M059J (cell line): ENCODE results near the gene SLC39A10. TPM values are rescaled to one million over a fixed set of nuclear protein-coding genes. Genes with fewer than 3 reads are reported as not detected.
"Not testable (repeated sequence)": the region's sequence is repeated elsewhere in the genome, so short reads cannot be mapped to it uniquely, and the experiment has no call there.

Experiments used
- DNase-seq: peaks from one replicate; pipeline ENCODE4 v3.0.0-alpha.2; 2012; ENCODE audit warnings: low read depth
- total RNA-seq: library from RNA; depleted of rRNA; stranded (reverse); fragments of >200 nt; shearing (Covaris generic); gene quantifications from 2 replicates; pipeline ENCODE4 v1.2.3, GENCODE V29; 2014

The SLC39A10 gene
- total RNA-seq, 1 experiment from 2014 or later = 18.3 TPM

DNA sequence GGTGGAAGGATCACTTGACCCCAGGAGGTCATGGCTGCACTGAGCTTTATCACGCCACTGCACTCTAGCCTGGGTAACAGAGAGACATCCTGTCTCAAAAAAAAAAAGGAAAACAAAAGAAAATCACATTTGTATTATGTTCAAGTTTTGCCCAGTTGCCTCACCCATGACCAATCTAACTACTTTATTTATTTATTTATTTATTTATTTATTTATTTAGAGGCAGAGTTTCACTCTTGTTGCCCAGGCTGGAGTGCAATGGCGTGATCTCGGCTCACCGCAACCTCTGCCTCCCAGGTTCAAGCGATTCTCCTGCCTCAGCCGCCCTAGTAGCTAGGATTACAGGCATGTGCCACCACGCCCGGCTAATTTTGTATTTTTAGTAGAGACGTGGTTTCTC, 12.3 kb upstream of the SLC39A10 start:
- DNase-seq = not testable (repeated sequence)

DNA sequence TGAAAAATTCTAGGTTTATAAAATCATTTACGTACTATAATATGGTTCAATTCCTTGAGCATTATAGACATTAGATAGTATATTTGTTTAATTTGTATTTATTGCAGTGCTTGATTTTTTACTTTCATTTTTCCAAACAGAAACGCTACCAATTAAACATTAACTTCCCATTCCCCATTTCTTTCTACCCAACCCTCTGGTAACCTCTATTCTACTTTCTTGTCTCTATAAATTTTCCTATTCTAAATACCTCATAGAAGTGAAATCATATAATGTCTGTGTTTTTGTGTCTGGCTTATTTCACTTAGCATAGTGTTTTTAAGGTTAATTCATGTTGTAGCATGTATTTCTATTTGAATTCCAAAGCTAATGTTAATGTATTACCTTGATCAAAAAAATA, 11.6 kb upstream of the SLC39A10 start:
- DNase-seq = no peak

DNA sequence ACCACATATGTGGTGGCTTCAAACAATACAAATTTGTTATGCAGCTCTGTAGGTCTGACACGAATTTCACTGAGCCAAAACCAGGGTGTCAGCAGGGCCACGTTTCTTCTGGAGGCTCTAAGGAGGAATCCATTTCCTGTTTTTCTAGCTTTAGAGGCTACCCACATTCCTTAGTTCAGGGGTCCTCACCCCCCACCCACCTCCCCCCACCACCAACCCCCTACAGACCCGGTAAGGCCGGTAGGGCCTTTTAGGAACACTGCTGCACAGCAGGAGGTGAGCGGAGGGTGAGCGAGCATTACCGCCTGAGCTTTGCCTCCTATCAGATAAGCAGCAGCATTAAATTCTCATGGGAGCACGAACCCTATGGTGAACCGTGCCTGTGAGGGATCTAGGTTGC, 10.6 kb upstream of the SLC39A10 start:
- DNase-seq = no peak

DNA sequence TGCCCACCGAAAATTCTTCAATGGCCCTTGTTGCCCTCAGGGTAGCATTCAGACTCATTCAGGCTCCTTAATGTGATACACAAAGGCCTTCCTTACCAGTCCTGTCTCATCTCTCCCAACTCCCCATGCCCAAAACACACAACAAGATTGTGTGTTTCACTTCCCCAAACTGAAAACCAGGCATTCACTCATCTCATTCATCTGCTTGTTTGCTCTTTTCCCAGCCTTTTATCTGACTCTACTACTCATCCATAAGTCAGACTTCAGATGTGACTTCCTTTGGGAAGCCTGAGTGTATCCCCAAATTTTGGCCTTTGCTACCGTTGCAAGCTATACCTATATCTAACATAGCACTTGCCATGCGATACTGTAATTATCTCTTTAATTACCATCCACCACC, 9.7 kb upstream of the SLC39A10 start:
- no peak for DNase-seq

GRCh38 chr2:195648370-195648769, 8.7 kb upstream of the SLC39A10 start:
- not testable (repeated sequence) for DNase-seq

GRCh38 chr2:195648787-195649186, 8.2 kb upstream of the SLC39A10 start:
- DNase-seq = no peak

GRCh38 chr2:195649629-195650190, 7.3 kb upstream of the SLC39A10 start:
- no peak for DNase-seq

- DNase-seq = no peak
Observed at GRCh38 chr2:195651046-195651445, 6.0 kb upstream of the SLC39A10 start.

GRCh38 chr2:195652911-195653310, 4.1 kb upstream of the SLC39A10 start:
- no peak for DNase-seq

DNA sequence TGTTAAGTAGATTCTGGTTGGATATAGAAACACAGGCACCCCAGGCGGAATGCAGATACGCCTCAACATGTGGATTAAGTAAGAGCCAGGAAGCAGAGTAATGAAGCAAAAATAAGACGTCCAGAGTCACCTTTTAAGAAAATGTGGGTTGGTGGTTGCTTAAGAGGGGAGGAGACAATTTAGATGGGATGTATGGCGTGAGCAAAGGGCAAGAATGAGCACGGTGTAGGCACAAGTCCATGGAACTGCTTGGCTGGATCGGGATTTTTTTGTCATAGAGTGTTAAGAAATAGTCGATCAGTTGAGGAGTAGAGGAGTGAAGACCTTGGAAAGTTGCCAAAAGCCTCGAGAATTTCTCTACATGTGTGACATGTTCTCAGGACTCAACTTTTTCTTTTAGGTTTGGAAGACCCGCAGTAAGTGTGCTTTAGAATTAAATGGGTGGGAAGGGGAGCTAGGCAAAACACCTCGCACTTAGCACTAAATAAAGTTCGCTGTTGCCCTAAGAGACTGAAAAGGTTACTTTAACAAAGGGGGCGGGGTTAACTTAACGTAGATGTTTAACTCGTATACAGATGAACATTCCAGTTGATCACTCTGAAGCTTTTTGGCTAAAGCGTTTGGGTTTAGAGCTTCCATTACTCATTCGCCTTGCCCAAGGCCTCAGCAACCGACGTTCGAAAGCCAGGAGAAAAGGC, 716 bp upstream of the SLC39A10 start:
- DNase-seq = no peak

- DNase-seq = peak; percentile 63
Observed at GRCh38 chr2:195657634-195658540, 861 bp downstream of the SLC39A10 start.

GRCh38 chr2:195658541-195658890, 1.5 kb downstream of the SLC39A10 start:
- DNase-seq = peak; percentile 83

DNA sequence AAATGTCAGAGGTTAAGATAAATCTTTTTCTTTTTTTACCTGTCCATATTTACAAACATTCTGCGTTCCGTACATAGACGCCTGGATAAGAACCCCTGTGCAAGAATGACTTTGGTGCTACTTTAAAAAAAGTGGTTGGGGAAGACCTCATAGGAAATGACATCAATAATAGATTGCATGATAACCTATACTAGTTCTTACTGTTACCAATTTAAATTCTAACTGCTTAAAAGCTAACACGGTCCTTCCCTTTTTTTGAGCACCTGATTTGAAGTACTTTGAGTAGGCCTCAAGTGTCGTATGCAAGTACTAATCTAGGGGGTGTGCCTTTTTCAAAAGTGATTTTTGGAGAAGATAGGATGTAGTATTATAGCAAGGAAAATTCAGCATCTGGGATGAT, 2.1 kb downstream of the SLC39A10 start:
- no peak for DNase-seq

DNA sequence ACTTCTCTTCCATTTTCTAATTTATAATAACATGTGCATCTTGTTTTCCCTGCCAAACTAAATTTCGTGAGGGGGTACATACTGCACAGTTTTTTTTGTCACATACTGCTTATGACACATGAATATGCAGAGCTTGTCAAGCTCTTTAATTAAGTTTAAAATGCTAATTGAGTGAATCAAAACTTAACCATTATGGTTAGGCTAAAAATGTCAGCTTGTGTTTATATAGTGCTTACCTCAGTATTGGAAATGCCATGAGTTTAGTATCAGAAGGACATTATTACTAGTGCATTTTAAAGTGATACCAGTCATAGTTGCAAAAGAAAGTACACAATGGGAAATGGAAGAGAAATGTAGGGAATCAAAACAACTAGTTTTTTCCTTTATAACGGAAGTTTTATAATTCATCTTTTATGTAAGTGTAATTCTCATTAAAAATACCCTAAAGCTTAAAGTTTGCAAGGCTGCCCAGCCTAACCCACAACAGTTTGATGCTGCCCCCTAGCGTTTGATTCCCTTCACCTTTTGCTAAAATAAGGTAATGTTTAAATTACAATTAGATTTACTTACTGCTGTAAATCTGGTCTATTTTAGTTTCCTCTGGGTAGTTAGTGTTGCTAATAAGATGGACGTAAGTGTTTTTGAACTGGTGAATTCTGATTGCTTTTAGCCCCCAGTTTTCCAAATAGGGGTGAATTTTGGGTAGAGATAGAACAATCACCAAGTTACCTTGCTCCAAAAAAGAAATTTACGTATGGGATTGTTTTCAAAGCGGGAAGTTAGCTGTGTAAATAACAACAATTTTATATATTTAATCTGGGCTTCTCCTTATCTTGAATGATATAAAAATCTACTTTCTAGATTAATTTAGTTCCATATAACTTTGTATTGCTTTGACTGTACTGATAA, 3.2 kb downstream of the SLC39A10 start:
- peak; percentile 68 for DNase-seq

DNA sequence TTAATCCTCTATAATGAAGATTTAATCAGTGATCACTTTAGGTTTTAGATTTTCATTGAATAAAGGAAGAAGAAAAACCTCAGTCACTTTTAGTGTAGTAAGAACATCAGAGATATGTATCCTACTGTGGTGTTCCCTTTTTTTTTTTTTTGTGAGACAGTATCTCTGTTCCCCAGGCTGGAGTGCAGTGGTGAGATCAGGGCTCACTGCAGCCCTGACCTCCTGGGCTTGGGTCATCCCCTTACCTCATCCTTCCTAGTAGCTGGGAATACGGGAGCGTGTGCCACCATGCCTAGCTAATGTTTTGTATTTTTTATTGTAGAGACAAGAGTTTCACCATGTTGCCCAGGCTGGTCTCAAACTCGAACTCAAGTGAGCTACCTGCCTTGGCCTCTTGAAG, 5.1 kb downstream of the SLC39A10 start:
- DNase-seq = no peak

DNA sequence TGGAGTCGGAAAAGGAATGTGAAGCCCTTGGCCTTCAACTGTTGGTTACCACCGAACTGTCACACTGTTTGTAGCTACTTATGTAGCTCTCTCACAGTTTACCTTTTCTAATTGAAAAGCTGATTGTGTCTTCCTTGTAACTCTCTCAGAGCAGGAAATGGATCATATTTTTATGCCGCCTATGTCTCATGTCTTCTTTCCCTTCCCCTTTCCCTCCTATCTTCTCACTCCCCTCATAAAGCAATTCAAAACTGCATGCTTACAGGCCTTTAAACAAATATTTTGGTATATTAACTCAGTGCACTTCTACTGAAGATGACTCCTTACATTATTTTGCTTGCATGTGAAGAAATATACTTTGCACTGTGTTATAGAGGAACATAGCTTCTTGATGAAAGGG, 6.0 kb downstream of the SLC39A10 start:
- no peak for DNase-seq

GRCh38 chr2:195664528-195664927, 7.5 kb downstream of the SLC39A10 start:
- DNase-seq = no peak

DNA sequence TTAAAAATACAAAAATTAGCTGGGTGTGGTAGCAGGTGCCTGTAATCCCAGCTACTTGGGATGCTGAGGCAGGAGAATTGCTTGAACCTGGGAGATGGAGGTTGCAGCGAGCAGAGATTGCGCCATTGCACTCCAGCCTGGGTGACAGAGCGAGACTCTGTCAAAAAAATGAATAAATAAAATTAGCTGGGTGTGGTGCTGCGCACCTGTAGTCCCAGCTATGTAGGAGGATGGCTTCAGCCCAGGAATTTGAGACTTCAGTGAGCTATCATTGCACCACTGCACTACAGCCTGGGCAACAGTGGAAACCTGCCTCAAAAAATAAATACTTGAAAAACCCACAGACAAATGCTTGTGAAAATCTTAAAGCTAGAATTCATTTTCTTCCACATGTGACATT, 8.1 kb downstream of the SLC39A10 start:
- not testable (repeated sequence) for DNase-seq

DNA sequence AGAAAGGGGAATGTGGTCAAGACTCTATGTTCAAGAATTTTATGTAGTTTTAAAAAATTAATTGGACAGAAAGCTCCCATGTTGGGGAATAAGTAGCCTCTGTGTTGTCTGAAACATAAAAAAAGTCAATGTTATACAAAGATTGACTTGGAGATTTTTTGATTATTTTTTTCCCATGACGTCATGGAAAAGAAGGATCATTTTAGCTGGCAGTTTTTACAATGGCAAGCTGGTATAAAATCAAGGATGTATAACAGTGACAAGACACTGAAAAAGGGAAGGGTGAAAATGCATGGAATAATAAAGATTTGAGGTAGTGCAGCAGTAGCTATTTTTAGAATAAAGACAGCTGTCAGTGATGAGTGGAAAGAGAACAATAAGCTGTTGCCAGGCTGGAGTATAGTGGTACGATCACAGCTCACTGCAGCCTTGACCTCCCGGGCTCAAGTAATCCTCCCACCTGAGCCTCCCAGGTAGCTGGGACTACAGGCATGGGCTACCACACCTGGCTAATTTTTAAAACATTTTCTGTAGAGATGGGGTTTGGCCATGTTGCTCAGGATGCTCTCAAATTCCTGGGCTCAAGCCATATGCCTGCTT, 9.2 kb downstream of the SLC39A10 start:
- no peak for DNase-seq

DNA sequence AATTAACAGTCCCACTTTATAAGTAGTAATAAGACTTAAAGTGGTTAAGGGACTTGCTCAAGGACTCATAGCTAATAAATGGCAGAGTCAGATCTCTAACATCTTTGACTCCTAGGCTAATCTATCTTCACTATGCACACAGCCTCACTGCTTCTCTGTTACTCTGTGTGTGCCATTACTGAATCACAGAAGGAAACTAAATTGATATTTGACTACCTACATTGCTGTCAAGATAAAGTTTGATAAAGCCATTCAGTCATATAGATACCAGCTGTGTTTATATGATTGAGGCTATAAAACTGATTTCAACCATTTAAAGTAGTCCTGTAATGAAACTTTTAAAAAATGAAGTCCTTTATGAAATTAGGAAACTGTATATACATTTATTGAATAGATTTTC, 10.9 kb downstream of the SLC39A10 start:
- no peak for DNase-seq

- no peak for DNase-seq
Observed at GRCh38 chr2:195670191-195670590, 13.2 kb downstream of the SLC39A10 start.
